Raji (cell line): ENCODE data around the gene SFXN5.

ENCODE experiments used
- POLR2A ChIP-seq: IDR thresholded peaks from 2 replicates; pipeline ENCODE4 v1.6.1; 2011; ENCODE audit warnings: low read depth, low read length, control low read depth; ENCODE audit not compliant: insufficient read depth

SFXN5 gene, protein sequence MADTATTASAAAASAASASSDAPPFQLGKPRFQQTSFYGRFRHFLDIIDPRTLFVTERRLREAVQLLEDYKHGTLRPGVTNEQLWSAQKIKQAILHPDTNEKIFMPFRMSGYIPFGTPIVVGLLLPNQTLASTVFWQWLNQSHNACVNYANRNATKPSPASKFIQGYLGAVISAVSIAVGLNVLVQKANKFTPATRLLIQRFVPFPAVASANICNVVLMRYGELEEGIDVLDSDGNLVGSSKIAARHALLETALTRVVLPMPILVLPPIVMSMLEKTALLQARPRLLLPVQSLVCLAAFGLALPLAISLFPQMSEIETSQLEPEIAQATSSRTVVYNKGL

DNA sequence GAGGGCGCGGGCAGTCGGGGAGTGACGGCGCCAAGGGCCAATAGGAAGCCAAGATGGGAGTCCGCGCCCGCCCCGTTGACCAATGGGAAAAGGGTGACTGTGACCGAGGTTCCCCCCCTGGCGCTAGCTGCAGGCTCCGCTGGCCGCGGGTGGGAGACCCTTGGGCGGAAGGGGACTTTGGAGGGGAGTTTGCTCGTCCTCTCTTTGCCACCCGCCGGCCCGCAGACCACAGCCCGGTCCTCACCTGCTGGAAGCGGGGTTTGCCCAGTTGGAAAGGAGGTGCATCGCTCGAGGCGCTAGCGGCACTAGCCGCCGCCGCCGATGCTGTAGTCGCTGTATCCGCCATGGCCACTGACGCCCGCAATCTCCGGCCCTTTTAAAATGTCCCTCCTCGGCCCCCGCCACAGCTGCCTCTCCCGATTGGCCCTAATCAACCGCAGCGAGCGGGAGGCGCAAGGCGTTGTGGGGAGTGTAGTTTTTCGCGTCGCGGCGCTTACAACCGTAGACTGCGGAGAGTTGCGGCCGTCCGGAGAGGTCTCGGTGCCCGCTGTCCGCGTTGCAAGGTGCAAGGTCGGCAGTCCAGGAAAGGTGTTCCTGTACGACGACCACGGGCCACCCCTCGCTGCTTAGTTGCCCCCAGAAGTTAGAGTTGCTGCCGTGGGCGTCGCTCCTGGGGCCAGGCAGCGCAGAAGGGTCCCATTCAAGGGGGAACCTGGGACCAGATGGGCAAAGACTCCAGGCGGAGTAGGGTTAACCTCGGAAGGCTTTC, at the start of gene SFXN5:
Gene SFXN5 (minus strand): TSS at position 353 of the 769 bp plus-strand sequence. CDS start 7 bp downstream, at position 346.
- peak; percentile 67 for TF ChIP-seq POLR2A

DNA sequence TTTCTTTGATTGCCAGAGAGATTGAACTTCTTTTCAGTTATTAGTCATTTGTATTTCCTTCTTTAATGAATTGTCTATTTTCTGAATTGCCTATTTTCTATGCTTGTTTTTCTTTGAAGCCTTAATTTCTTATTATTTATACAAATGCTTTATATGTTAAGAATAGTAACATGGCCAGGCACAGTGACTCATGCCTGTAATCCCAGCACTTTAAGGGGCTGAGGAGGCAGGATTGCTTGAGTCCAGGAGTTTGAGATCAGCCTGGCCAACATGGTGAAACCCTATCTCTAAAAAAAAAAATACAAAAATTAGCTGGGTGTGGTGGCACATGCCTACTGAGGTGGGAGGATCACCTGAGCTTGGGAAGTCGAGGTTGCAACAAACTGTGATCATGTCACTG, 45.9 kb upstream of the SFXN5 start:
- TF ChIP-seq POLR2A = no peak

DNA sequence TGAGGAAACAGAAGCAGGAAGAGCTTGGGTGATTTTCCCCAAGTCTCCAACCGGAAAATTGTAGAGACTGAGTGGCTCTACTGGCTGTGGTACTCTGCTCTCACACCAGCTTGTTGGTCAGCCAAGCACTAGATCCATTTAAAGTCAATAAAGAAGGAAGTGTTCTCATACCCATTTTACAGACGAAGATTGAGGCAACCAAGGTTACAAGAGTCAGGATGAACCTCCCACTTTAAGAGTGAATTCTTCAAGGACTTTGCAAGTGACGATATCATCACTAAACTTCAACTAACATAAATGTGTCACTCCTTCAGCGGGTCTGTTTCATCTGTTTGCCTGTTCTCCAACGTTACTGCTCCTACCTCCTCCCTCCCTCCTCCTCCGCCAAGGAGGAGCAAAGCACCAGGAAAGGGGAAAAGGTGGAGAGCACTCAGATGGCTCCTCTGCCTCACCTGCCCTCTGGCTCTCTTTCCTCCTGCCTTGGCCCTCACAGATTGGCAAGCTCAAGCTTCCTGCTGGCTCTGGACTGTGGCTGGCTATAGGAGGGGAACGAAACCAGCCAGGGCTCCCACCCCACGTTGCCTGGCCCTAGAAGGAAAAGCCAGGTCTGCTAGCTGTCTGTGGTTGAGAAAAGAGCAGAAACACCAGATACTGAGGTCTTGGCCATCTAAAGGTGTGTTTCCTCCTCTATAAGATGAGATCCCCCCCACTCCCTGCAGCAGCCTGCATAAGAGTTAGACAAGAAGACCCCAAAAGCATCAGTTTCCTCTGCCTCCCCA, 44.9 kb upstream of the SFXN5 start:
- TF ChIP-seq POLR2A = no peak

DNA sequence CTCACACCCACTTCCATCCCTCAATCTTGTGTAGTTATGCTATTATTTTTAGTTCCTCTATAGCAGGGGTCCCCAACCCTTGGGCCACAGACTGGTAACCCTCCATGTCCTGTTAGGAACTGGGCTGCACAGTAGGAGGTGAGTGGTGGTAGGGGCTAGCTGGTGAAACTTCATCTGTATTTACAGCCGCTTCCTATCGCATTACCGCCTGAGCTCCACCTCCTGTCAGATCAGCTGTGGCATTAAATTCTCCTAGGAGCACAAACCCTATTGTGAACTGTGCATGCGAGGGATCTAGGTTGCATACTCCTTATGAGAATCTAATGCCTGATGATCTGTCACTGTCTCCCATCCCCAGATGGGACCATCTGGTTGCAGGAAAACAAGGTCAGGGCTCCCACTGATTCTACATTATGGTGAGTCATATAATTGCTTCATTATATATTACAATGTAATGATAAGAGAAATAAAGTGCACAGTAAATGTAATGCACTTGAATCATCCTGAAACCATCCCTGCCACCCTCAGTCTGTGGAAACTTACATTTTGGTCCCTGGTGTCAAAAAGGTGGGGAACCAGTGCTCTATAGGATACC, 42.9 kb upstream of the SFXN5 start:
- TF ChIP-seq POLR2A = no peak

DNA sequence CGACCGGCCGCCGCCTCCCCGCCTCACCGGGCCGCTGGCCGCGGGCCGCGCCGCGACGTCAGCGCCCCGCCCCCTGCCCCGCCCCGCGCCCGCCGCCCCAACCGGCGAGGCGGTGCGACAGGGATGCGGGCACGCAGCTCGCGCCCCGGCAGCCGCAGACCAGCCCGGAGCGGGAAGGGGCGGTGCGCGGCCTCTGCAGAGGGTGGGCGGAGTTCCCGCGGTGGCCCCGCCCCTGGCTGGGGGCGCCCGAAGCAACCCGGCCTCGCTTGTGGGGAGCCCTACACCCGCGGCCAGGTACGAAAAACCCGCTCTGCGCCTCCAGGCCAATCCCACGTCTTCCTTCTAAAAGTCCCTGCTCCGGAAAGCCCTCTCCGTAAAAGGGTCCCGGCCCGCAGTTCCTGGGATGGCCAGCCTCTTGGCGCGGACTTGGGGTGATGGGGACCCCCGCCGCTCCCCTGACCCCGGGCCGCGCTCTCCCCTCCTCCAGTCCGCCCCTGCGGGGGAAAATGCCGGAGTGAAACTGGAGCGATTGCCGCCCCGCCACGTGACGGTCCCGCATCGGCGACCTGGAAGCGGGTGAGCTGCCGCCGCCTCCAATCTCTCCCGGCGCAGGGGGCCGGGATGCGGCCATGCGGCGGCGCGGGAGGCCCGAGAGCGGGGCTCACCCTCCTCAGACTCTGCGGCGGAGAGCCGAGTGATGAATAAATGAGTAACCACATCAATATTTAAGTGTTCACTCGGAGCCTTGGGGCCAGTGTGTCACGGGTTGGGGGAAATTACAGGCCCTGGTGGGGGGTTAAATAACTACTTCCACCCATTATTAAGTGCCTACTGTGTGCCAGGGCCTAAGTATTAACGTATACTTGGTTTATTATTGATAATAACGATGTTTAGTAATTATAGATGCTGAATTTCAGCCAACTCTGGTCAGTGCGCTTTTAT, 41.7 kb upstream of the SFXN5 start, which contains the start of gene RAB11FIP5:
Gene RAB11FIP5 (minus strand): TSS at position 36 of the 942 bp plus-strand sequence. CDS start 171 bp downstream, outside the sequence.
- TF ChIP-seq POLR2A = no peak

DNA sequence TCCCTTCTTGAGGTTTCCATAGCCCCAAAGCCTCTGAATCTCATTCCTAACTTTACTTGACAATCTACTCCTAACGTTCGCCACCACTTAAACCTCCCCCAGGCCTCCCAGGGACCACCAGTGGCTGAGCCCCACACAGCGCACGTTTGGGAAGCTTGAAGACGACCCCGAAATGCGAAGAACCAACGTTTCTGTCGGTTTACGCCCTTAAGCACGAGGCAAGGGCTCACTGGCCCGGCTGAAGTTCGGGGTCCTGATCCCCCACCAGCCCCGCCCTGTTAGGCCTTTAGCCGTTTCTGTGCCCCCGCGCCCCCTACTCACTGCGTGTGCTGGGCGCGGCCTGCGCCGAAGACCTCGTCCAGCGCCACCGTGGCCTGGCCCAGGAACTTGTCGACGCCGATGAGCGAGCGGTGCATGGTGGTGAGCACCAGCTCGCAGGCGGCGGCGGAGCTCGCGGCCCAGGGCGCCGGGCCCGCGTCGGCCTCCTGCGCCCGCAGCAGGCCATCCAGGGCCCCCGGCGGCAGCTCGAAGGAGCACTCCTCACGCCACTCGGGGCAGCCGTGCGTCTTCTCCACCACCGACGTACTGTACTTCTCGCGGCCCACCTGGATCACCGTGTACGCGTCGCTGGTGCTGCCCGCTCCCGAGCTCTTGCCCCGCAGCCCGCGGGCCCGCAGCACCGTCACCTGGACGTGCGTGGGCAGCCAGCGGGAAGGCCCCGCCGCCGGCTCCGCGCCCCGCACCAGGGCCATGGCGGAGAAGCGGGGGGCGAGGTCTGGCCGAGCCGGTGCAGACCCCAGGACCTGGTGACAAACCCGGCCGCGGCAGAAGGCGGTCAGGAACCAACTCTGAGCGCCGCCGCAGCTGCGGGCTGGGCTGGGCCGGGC, 40.8 kb upstream of the SFXN5 start:
- TF ChIP-seq POLR2A = no peak

DNA sequence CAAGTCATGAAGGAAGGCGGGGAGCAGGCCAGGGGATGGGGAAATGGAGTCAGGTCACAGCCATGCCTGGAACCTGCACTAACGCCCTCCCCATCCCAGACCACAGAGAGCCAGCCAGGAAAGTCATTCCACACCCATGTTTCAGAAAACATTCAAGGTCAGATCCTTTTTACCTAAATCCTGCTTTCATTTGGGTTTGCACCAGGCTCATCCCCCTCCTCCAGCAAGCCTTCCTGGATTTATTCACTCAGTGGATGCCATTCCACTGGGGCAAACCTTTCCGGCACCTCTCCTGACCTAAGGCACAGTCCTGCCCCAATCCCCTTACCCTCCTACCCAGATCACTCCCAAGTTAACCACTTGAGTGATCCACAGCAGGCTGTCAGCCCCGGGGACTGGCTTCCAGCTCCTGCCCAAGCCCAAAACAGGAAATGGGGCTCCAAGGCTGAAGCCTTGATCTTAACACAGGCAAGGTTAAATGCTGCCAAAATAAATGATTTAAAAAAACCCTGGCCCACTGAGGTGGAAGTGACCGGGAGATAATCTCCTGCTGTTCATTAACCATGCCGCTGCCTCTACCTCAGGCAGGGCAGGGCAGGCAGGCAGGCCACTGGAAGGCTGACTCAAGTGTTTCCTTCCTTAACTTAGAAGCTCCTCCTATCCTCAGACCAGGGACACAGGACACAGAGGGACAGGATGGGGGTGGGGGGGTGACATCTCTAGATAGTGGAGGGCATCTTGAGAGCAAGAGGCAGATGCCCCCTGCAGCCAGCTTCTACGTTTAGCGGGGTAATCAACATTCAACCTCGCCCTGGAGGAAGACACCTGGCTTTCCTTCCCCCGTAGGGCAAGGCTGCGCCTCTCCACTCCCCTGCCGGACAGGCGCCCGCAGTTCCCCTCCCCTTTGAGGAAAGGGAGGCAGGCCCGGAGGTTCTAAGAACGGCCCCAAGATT, 39.8 kb upstream of the SFXN5 start:
- TF ChIP-seq POLR2A = no peak

DNA sequence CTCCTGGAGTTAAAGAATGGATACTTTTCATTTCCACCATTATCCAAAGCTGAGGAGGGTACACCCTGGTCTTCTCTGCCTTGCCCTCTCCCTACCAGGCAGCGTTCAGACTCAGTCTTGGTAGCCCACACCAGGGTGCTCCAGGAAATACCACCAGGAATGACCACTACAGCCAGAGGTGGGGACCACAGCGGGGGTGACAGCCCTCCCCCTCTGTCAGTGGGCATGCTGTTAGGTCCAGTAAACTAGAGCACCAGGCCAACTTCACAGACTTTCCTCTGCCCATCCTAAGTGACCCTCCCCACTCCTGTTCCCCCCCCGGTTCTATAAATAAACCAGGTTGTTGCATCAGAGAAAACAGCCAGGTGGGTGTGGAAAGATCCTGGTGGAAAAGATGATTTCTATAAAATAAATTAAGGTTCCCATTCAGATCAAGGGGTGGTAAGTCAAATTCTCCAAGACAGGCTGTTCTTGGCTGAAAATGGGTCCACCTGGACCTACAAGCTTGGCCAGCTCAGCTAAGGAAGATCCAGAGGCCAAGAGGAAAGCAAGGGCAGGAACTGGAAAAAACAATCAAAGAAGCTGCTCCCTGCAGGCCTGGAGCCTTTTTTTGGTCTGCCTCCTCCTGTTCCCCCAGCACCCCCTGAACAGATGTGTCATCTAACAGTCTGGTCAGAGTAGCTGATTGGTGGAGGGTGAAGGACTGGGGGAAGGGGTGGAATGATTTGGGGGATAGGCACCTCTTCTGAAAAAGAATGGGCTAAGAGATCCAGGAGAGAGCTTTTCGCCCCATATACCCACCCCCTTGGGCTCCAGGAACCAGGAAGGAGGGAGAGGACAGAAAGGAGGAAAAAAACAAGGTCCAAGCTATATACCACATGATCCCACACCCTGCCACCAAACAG, 38.9 kb upstream of the SFXN5 start:
- no peak for TF ChIP-seq POLR2A

DNA sequence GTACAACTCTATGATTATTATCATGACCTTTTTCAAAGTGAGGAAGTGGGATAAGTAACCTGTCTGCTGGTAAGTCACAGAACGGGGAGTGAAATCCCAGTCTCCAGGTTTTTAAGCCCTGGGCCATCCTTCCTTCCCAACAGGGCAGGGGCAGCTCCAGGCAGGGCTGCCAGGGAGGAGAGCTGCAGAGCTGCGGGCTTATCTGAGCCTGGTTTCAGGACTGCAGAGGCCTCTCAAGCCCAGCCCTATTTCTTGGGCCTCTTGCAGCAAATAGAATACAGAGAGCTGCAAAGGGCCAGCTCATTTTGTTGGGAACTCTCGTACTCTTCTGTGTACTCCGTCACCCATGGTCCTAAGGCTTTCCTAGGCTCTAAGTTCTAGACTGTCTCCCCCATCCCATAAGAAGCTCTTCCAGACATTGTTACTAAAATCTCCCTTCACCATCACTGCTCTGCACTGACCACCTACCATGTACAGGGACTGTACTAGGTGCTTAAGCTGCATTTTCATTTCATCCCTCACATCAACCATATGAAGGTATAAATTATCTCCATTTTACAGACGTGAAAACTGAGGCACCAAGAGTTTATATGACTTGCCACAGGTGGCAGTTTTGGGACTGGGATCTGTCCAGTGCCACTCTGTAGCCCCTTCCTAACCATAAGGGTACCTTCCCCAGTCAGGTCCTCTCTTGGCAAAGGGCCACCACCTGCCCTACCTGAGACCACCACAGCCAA, 38.1 kb upstream of the SFXN5 start:
- TF ChIP-seq POLR2A = no peak

DNA sequence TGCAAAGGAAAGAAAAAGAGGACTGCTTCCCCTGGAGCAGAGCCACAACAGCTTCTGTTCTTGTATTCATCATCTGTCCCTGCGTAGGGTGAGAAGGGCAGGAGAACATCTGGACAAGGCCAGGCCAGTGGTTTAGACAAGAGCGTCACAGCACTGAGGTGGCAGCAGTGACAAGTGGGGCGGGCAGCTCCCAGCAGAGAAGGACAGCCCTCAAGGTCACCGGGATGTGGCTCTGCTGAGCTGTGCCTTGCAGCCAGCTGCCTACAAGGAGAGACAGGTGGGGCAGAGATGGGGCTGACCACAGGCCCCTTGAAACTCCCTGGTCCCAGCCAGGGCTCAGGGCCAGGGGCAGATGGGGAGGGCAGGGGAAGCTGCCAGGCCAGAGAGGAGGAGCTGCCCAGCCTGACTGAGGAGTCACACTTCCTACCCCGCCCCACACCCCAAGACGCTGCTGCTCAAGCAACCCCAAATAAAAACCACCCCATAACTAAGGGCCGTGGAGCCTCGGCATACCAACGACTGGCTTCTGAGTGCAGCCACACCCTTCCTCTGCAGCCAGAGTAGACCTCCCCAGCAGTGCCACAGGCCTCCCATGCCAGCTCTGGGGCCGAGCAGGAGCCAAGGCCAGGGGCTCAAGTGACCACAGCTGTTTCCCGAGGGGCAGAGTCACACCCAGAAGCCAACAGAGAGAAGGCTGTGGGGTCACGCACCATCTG, 35.9 kb upstream of the SFXN5 start:
- no peak for TF ChIP-seq POLR2A
